Measurements from ENCODE around the gene SMIM32. TPM values are rescaled to one million over a fixed set of nuclear protein-coding genes. Genes with fewer than 3 reads are reported as not detected.

SMIM32 gene
- total and polyA plus RNA-seq, 2 of the 4 experiments (the other 2 are of a cell fraction): not detected

DNA sequence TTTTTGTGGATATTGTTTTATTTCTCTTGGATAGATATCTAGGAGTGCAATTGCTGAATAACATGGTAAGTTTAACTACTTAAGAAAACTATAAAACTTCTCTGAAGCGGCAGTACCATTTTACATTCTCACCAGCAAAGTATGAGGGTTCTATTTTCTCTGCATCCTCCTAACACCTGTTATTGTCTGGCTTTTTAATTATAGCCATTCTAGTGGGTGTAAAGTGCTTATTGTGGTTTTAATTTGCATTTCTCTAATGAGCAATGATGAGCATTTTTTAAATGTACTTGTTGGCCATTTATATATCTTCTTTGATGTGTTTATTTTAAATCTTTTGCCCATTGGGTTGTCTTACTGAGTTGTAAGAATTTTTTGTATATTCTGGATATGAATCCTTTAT is 28.7 kb downstream of the SMIM32 start:
- Histone ChIP-seq H3K9me1 (ENCODE audit: insufficient read depth, low read length) (peaks cover 8% of the 10 kb centered on the region; the same call in 1 of the 2 replicates), H4K20me1 (ENCODE audit: insufficient read depth, low read length) (peaks cover 12% of the 10 kb centered on the region; the same call in 1 of the 2 replicates), H2BK15ac (ENCODE audit: low read depth, low read length) (no peak overlapping the region), H3K27ac (ENCODE audit: insufficient read depth, low read length) (no peak overlapping the region), H3K4me3 (ENCODE audit: insufficient read depth, low read depth, low read length) (no peak overlapping the region), H3K18ac (ENCODE audit: low read depth, low read length) (no peak overlapping the region), H2BK5ac (ENCODE audit: low read depth, low read length, poor library complexity, severe bottlenecking) (no peak overlapping the region), H2BK120ac (ENCODE audit: low read depth, low read length) (no peak overlapping the region), H3K9ac (ENCODE audit: low read depth, low read length) (no peak overlapping the region), H2AK5ac (ENCODE audit: low read depth, low read length) (no peak overlapping the region), H3K14ac (replicated peaks; ENCODE audit: low read depth, low read length) (no peak overlapping the region), H3K36me3 (ENCODE audit: control insufficient read depth, insufficient read depth, low read length) (peaks cover 13% of the 10 kb centered on the region), H4K5ac (ENCODE audit: low read depth, low read length) (no peak overlapping the region), H3K27me3 (ENCODE audit: control insufficient read depth, insufficient read depth, low read length) (no peaks in the 10 kb centered on the region), H3K79me1 (ENCODE audit: low read depth in 1 of 2, low read length in 2 of 2) (peaks cover 27% of the 10 kb centered on the region in 2 experiments), H3K56ac (ENCODE audit: extremely low read depth, insufficient read depth, low read length) (no peak overlapping the region), H3K9me3 (ENCODE audit: control insufficient read depth, insufficient read depth, low read length) (no peaks in the 10 kb centered on the region), H2BK20ac (ENCODE audit: low read depth, low read length) (no peak overlapping the region), H2AFZ (replicated peaks; ENCODE audit: low read length, poor library complexity) (no peak overlapping the region), H3K4ac (ENCODE audit: low read depth, low read length) (no peak overlapping the region), H3K23ac (ENCODE audit: low read depth, low read length) (no peak overlapping the region), H4K8ac (ENCODE audit: low read depth in 2 of 2, low read length in 2 of 2) (no peak overlapping the region), H2AK9ac (replicated peaks; ENCODE audit: low read depth, low read length, poor library complexity) (no peak overlapping the region), H3K4me1 (ENCODE audit: control insufficient read depth, insufficient read depth, low read length) (peaks cover 4% of the 10 kb centered on the region), H3K4me2 (ENCODE audit: low read depth, low read length) (no peak overlapping the region), H4K91ac (ENCODE audit: insufficient read depth, low read depth, low read length) (no peak overlapping the region)
- dilution Hi-C loops (cut with HindIII; ENCODE audit: low sequenced_read_pairs, unreplicated experiment) (no loop called here), intact Hi-C loops (cut with micrococcal nuclease) (no loop called here), in situ Hi-C loops (cut with MboI; ENCODE audit: low sequenced_read_pairs) (no loop called here)
- BruUV-seq (replicated peaks): no TSS peak
- no peak for TF ChIP-seq CEBPB (IDR thresholded peaks at IDR 0.05; ENCODE audit: low read depth, low read length)
- TF ChIP-seq RCOR1 (IDR thresholded peaks at IDR 0.05; ENCODE audit: insufficient replicate concordance, low read length): no peak
- no peak for TF ChIP-seq MXI1 (IDR thresholded peaks at IDR 0.05; ENCODE audit: borderline replicate concordance, low read depth, low read length)
- TF ChIP-seq RAD21 (IDR thresholded peaks at IDR 0.05; ENCODE audit: low read length): no peak
- no peak for TF ChIP-seq POLR2A (IDR thresholded peaks at IDR 0.05; ENCODE audit: low read depth, low read length)
- no peak for TF ChIP-seq CHD1 (IDR thresholded peaks at IDR 0.05; ENCODE audit: low read depth, low read length)
- TF ChIP-seq FOS (IDR thresholded peaks at IDR 0.05; ENCODE audit: low read depth, low read length): no peak
- TF ChIP-seq BHLHE40 (IDR thresholded peaks at IDR 0.05; ENCODE audit: low read depth, low read length): no peak
- TF ChIP-seq, protein P1, sequence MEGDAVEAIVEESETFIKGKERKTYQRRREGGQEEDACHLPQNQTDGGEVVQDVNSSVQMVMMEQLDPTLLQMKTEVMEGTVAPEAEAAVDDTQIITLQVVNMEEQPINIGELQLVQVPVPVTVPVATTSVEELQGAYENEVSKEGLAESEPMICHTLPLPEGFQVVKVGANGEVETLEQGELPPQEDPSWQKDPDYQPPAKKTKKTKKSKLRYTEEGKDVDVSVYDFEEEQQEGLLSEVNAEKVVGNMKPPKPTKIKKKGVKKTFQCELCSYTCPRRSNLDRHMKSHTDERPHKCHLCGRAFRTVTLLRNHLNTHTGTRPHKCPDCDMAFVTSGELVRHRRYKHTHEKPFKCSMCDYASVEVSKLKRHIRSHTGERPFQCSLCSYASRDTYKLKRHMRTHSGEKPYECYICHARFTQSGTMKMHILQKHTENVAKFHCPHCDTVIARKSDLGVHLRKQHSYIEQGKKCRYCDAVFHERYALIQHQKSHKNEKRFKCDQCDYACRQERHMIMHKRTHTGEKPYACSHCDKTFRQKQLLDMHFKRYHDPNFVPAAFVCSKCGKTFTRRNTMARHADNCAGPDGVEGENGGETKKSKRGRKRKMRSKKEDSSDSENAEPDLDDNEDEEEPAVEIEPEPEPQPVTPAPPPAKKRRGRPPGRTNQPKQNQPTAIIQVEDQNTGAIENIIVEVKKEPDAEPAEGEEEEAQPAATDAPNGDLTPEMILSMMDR (conservative IDR thresholded peaks at IDR 0.05; ENCODE audit: low read depth, low read length): no peak
- no peak for TF ChIP-seq MAZ (IDR thresholded peaks at IDR 0.05; ENCODE audit: borderline replicate concordance, low read depth, low read length)
- no peak for TF ChIP-seq NFE2L2 (IDR thresholded peaks at IDR 0.05; ENCODE audit: low read depth, low read length)
- no peak for TF ChIP-seq SMC3 (IDR thresholded peaks at IDR 0.05; ENCODE audit: low read depth, low read length)
- TF ChIP-seq MAFK (IDR thresholded peaks at IDR 0.05; ENCODE audit: low read depth, low read length): no peak
- TF ChIP-seq USF2 (IDR thresholded peaks at IDR 0.05; ENCODE audit: low read depth, low read length): no peak
- TF ChIP-seq, protein P2, sequence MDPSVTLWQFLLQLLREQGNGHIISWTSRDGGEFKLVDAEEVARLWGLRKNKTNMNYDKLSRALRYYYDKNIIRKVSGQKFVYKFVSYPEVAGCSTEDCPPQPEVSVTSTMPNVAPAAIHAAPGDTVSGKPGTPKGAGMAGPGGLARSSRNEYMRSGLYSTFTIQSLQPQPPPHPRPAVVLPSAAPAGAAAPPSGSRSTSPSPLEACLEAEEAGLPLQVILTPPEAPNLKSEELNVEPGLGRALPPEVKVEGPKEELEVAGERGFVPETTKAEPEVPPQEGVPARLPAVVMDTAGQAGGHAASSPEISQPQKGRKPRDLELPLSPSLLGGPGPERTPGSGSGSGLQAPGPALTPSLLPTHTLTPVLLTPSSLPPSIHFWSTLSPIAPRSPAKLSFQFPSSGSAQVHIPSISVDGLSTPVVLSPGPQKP (IDR thresholded peaks at IDR 0.05; ENCODE audit: borderline replicate concordance, low read depth, low read length): no peak
- no peak for TF ChIP-seq RFX5 (IDR thresholded peaks at IDR 0.05; ENCODE audit: low read depth, low read length)
- ChIA-PET CTCF (interaction anchor here (1.2 to 1.7 kb wide), 2 partner anchors 10 to 19 kb away, joined by 4 to 11 read pairs; no protein-coding TSS in a partner anchor), POLR2A (ENCODE audit: unreplicated experiment) (no interaction called here)
- no CpG with 5 or more reads among the region's 1 CpG for WGBS, 2 experiments (ENCODE audit: extremely low coverage in 2 of 2, insufficient read length in 1 of 2)
- no peak for DNase-seq
- ATAC-seq (ENCODE audit: low read depth): no peak

All from IMR-90 (cell line).